IMR-90 (cell line): ENCODE measurements around the gene DNAH6. TPM values are rescaled to one million over a fixed set of nuclear protein-coding genes. Genes with fewer than 3 reads are reported as not detected.

Experiments
- ATAC-seq: fragments of 200-7000 bp; cut with Tn5 transposase; 2 replicates; pipeline ENCODE4 v1.9.1; 2020; ENCODE audit warnings: low read depth, mild to moderate bottlenecking, moderate library complexity
- BruUV-seq: library from RNA; stranded (reverse); fragments of 400-500 nt; replicated peaks from 2 replicates; lab custom pipeline; 2021; lab: Mats Ljungman, UMichigan
- CTCF ChIA-PET: fragments of 300-600 bp; formaldehyde crosslinking; extraction: SDS; loops from one replicate; lab custom pipeline; 2021; ENCODE audit warnings: antibody characterized with exemption; lab: Yijun Ruan, JAX
- POLR2A ChIA-PET: fragments of 300-600 bp; sonication (Branson Sonifier 250); formaldehyde crosslinking; loops from one replicate; lab custom pipeline; 2022; ENCODE audit warnings: antibody characterized with exemption; ENCODE audit not compliant: unreplicated experiment; lab: Charles Lee
- DNase-seq: peaks from one replicate; pipeline ENCODE4 v3.0.0; 2013
- H2AFZ ChIP-seq: replicated peaks from 2 replicates; pipeline ENCODE3; 2013; ENCODE audit warnings: low read length, mild to moderate bottlenecking; ENCODE audit not compliant: poor library complexity
- H2AK5ac ChIP-seq: 2 replicates; pipeline ENCODE4 v1.6.1; 2013; ENCODE audit warnings: low read depth, low read length, inconsistent platforms
- H2AK9ac ChIP-seq: replicated peaks from 2 replicates; pipeline ENCODE3; 2013; ENCODE audit warnings: mild to moderate bottlenecking, low read depth, low read length, moderate library complexity; ENCODE audit not compliant: poor library complexity
- H2BK120ac ChIP-seq: 2 replicates; pipeline ENCODE4 v1.6.1; 2013; ENCODE audit warnings: low read depth, low read length, inconsistent platforms
- H2BK15ac ChIP-seq: 3 replicates; pipeline ENCODE4 v1.6.1; 2013; ENCODE audit warnings: low read depth, low read length, inconsistent platforms
- H2BK20ac ChIP-seq: 2 replicates; pipeline ENCODE4 v1.6.1; 2013; ENCODE audit warnings: low read depth, mild to moderate bottlenecking, inconsistent platforms, low read length, moderate library complexity
- H2BK5ac ChIP-seq: 2 replicates; pipeline ENCODE4 v1.6.1; 2013; ENCODE audit warnings: mild to moderate bottlenecking, low read depth, low read length, inconsistent platforms; ENCODE audit not compliant: poor library complexity, severe bottlenecking
- H3K14ac ChIP-seq: replicated peaks from 2 replicates; pipeline ENCODE4 v1.6.1; 2013; ENCODE audit warnings: low read depth, low read length, inconsistent platforms
- H3K18ac ChIP-seq: 2 replicates; pipeline ENCODE4 v1.6.1; 2013; ENCODE audit warnings: low read depth, low read length, control low read depth
- H3K23ac ChIP-seq: 2 replicates; pipeline ENCODE4 v1.6.1; 2013; ENCODE audit warnings: low read depth, low read length, inconsistent platforms
- H3K27ac ChIP-seq: 2 replicates; pipeline ENCODE4 v1.5.1; 2013; ENCODE audit warnings: mild to moderate bottlenecking, control low read depth, low read length; ENCODE audit not compliant: insufficient read depth
- H3K27me3 ChIP-seq: 2 replicates; pipeline ENCODE4 v1.6.1; 2013; ENCODE audit warnings: low read length; ENCODE audit not compliant: control insufficient read depth, insufficient read depth
- H3K36me3 ChIP-seq: 2 replicates; pipeline ENCODE4 v1.6.1; 2013; ENCODE audit warnings: low read length, mixed read lengths; ENCODE audit not compliant: control insufficient read depth, insufficient read depth
- H3K4ac ChIP-seq: 2 replicates; pipeline ENCODE4 v1.6.1; 2013; ENCODE audit warnings: low read depth, low read length, inconsistent platforms
- H3K4me1 ChIP-seq: 2 replicates; pipeline ENCODE4 v1.6.1; 2013; ENCODE audit warnings: low read length, mixed read lengths; ENCODE audit not compliant: control insufficient read depth, insufficient read depth
- H3K4me2 ChIP-seq: 2 replicates; pipeline ENCODE4 v1.6.1; 2013; ENCODE audit warnings: low read depth, mild to moderate bottlenecking, control low read depth, low read length, moderate library complexity
- H3K4me3 ChIP-seq: 2 replicates; pipeline ENCODE4 v1.5.1; 2013; ENCODE audit warnings: low read depth, mild to moderate bottlenecking, control low read depth, low read length, moderate library complexity; ENCODE audit not compliant: insufficient read depth
- H3K56ac ChIP-seq: 2 replicates; pipeline ENCODE4 v1.6.1; 2013; ENCODE audit warnings: low read length, inconsistent platforms; ENCODE audit not compliant: insufficient read depth; ENCODE audit errors: extremely low read depth
- H3K79me1 ChIP-seq, 2 experiments: 2 replicates each; pipeline ENCODE4 v1.6.1; 2013; ENCODE audit warnings: low read length in 2 of 2, inconsistent platforms in 1 of 2, low read depth in 1 of 2
- H3K9ac ChIP-seq: 2 replicates; pipeline ENCODE4 v1.6.1; 2013; ENCODE audit warnings: low read depth, low read length, control low read depth
- H3K9me1 ChIP-seq: 2 replicates; pipeline ENCODE4 v1.6.1; 2013; ENCODE audit warnings: low read length, inconsistent platforms; ENCODE audit not compliant: insufficient read depth
- H3K9me3 ChIP-seq: 2 replicates; pipeline ENCODE4 v1.6.1; 2013; ENCODE audit warnings: low read length; ENCODE audit not compliant: control insufficient read depth, insufficient read depth
- H4K20me1 ChIP-seq: 2 replicates; pipeline ENCODE4 v1.6.1; 2013; ENCODE audit warnings: low read length, inconsistent platforms; ENCODE audit not compliant: insufficient read depth
- H4K5ac ChIP-seq: 2 replicates; pipeline ENCODE4 v1.6.1; 2013; ENCODE audit warnings: mild to moderate bottlenecking, low read depth, low read length, control low read depth
- H4K8ac ChIP-seq, 2 experiments: 2 replicates each; pipeline ENCODE4 v1.6.1; 2013; ENCODE audit warnings: low read depth in 2 of 2, low read length in 2 of 2, control low read depth in 1 of 2, inconsistent platforms in 1 of 2
- H4K91ac ChIP-seq: 2 replicates; pipeline ENCODE4 v1.6.1; 2013; ENCODE audit warnings: low read depth, low read length, inconsistent platforms; ENCODE audit not compliant: insufficient read depth
- FOS ChIP-seq: fragments of 150-350 bp; IDR thresholded peaks from 2 replicates; pipeline ENCODE4 v1.6.1; 2016; ENCODE audit warnings: low read depth, low read length
- WGBS, 2 experiments: methylation state at CpG; one replicate each; pipeline versions ENCODE4 v1.1.5 to v1.1.7; 2013; ENCODE audit warnings: missing lambda C conversion rate in 2 of 2; ENCODE audit not compliant: insufficient read length in 1 of 2; ENCODE audit errors: extremely low coverage in 2 of 2; 5-methylcytosine and 5-hydroxymethylcytosine counted together
- dilution Hi-C: fragments of 300-500 bp; cut with HindIII; formaldehyde crosslinking; loops from one replicate; pipeline ENCODE4 v1.14.3; 2018; ENCODE audit warnings: low sequenced_read_pairs; ENCODE audit not compliant: unreplicated experiment
- in situ Hi-C: fragments of 300-500 bp; cut with MboI; formaldehyde crosslinking; loops from 3 replicates; pipeline ENCODE4 v1.14.3; 2019; ENCODE audit warnings: low sequenced_read_pairs, inconsistent platforms, mixed read lengths
- intact Hi-C: fragments of 100-400 bp; cut with micrococcal nuclease; formaldehyde crosslinking; loops from 2 replicates; pipeline ENCODE4 v1.10.0; 2022
- polyA plus RNA-seq, 3 experiments: library from polyadenylated mRNA; depleted of rRNA; stranded (reverse); fragments of >200 nt; gene quantifications; 2 replicates each; pipeline ENCODE4 v1.2.3, GENCODE V29; 2012; ENCODE audit warnings: low replicate concordance in 1 of 3
- total RNA-seq: library from RNA; depleted of rRNA; stranded (reverse); fragments of >200 nt; gene quantifications from 2 replicates; pipeline ENCODE4 v1.2.3, GENCODE V29; 2012

Gene DNAH6
- total and polyA plus RNA-seq, 2 of the 4 experiments (the other 2 are of a cell fraction), result under 0.01 to 0.07 TPM

- H3K79me1 ChIP-seq, result no peaks in the 10 kb centered on the region
- no peak overlapping the region for H3K4me3 ChIP-seq
- POLR2A ChIA-PET, result no interaction called here
- no peak overlapping the region for H4K91ac ChIP-seq
- H3K18ac ChIP-seq, result no peak overlapping the region
- no peaks in the 10 kb centered on the region for H3K36me3 ChIP-seq
- H2BK5ac ChIP-seq, result no peak overlapping the region
- no peak for TF ChIP-seq FOS
- no peak overlapping the region for H4K5ac ChIP-seq
- no peak overlapping the region for H2BK120ac ChIP-seq
- no peak overlapping the region for H2AK5ac ChIP-seq
- no peak overlapping the region for H3K56ac ChIP-seq
- H2BK15ac ChIP-seq, result no peak overlapping the region
- H3K27ac ChIP-seq, result no peak overlapping the region
- no peak overlapping the region for H2AFZ ChIP-seq
- no peaks in the 10 kb centered on the region for H3K4me1 ChIP-seq
- DNase-seq (no peak), ATAC-seq (no peak)
- no peak overlapping the region for H3K9ac ChIP-seq
- no peaks in the 10 kb centered on the region for H3K9me1 ChIP-seq
- no peak overlapping the region for H2AK9ac ChIP-seq
- no peaks in the 10 kb centered on the region for H4K20me1 ChIP-seq
- intact Hi-C loops, result no loop called here
- dilution Hi-C loops, result no loop called here
- CTCF ChIA-PET, result no interaction called here
- BruUV-seq, result no TSS peak
- peaks cover 5% of the 10 kb centered on the region for H3K27me3 ChIP-seq
- H3K4ac ChIP-seq, result no peak overlapping the region
- in situ Hi-C loops, result no loop called here
- H3K4me2 ChIP-seq, result no peak overlapping the region
- H2BK20ac ChIP-seq, result no peak overlapping the region
- H3K23ac ChIP-seq, result no peak overlapping the region
- H4K8ac ChIP-seq, result no peak overlapping the region
- no peaks in the 10 kb centered on the region for H3K9me3 ChIP-seq
- no peak overlapping the region for H3K14ac ChIP-seq
- no CpG with 5 or more reads among the region's 1 CpG for WGBS, 2 experiments
These were observed 124.7 kb downstream of the DNAH6 start for GRCh38 chr2:84641021-84641420.
